SH-SY5Y (cell line): ENCODE results near the gene FZR1.

Experiments
- GATA2 ChIP-seq: IDR thresholded peaks from 2 replicates; pipeline ENCODE4 v1.6.1; 2011; ENCODE audit warnings: mild to moderate bottlenecking, low read depth, low read length
- GATA3 ChIP-seq: IDR thresholded peaks from 2 replicates; pipeline ENCODE4 v1.6.1; 2011; ENCODE audit warnings: low read depth, mild to moderate bottlenecking, low read length, moderate library complexity

DNA sequence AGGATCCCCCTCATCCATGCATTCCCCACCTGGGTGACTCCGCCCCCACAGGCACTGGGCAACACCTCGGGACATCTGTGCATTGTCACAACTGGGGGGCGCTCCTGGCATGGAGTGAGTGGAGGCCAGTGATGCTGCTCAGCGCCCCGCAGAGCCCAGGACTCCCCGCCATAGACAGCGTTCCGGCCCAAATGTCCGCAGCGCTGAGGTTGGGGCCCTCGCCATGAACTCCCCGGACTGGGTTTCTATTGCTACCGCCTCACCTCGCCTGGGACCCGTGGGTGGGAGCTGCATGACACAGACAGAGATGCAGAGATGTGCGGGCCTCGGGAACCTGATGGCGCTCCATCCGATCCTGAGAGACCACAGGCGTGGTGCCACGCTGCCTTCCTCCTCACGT is 4.6 kb downstream of the FZR1 start:
- TF ChIP-seq GATA3, result no peak
- no peak for TF ChIP-seq GATA2
